Mesenchymal stem cell (in vitro differentiated cells and primary cell): Measurements from ENCODE around the gene TRIM33.
"Not testable (repeated sequence)": the region's sequence is repeated elsewhere in the genome, so short reads cannot be mapped to it uniquely, and the experiment has no call there.

Experiments
- DNase-seq: peaks from one replicate; pipeline ENCODE4 v3.0.0-alpha.2; 2013
- H2AFZ ChIP-seq: one replicate; pipeline ENCODE4 v1.6.1; 2013; ENCODE audit warnings: low read depth, mild to moderate bottlenecking, control low read depth, inconsistent platforms, low read length, moderate library complexity
- H2AK5ac ChIP-seq: 2 replicates; pipeline ENCODE4 v1.6.1; 2013; ENCODE audit warnings: low read length, moderate library complexity, mild to moderate bottlenecking, inconsistent platforms; ENCODE audit not compliant: severe bottlenecking
- H2BK120ac ChIP-seq: one replicate; pipeline ENCODE4 v1.6.1; 2013; ENCODE audit warnings: low read depth, mild to moderate bottlenecking, inconsistent platforms, low read length, moderate library complexity
- H2BK12ac ChIP-seq, 2 experiments: one replicate each; pipeline ENCODE4 v1.6.1; 2013; ENCODE audit warnings: inconsistent platforms in 2 of 2, low read length in 2 of 2, mild to moderate bottlenecking in 2 of 2, moderate library complexity in 2 of 2, control low read depth in 1 of 2
- H2BK15ac ChIP-seq: one replicate; pipeline ENCODE4 v1.6.1; 2013; ENCODE audit warnings: mild to moderate bottlenecking, low read depth, inconsistent platforms; ENCODE audit not compliant: poor library complexity, severe bottlenecking
- H2BK5ac ChIP-seq: 2 replicates; pipeline ENCODE4 v1.6.1; 2013; ENCODE audit warnings: low read depth, mild to moderate bottlenecking, low read length, control low read depth, inconsistent platforms; ENCODE audit not compliant: poor library complexity, severe bottlenecking
- H3K14ac ChIP-seq, 2 experiments: one replicate each; pipeline ENCODE4 v1.6.1; 2013; ENCODE audit warnings: inconsistent platforms in 2 of 2, low read length in 2 of 2, control low read depth in 1 of 2, mild to moderate bottlenecking in 1 of 2, moderate library complexity in 1 of 2
- H3K18ac ChIP-seq, 2 experiments: one replicate each; pipeline ENCODE4 v1.6.1; 2013; ENCODE audit warnings: inconsistent platforms in 2 of 2, low read length in 2 of 2, control low read depth in 1 of 2, low read depth in 1 of 2, mild to moderate bottlenecking in 1 of 2
- H3K23ac ChIP-seq, 2 experiments: one replicate each; pipeline ENCODE4 v1.6.1; 2013; ENCODE audit warnings: inconsistent platforms in 2 of 2, low read length in 2 of 2, mild to moderate bottlenecking in 2 of 2, moderate library complexity in 2 of 2, control low read depth in 1 of 2
- H3K27ac ChIP-seq: 2 replicates; pipeline ENCODE4 v1.5.1; 2013; ENCODE audit warnings: mild to moderate bottlenecking, moderate library complexity, low read length, control low read depth, inconsistent platforms; ENCODE audit not compliant: poor library complexity, severe bottlenecking
- H3K27me3 ChIP-seq, 2 experiments: 2 replicates each; pipeline versions ENCODE4 v1.6.1 to v1.7.0; 2013; ENCODE audit warnings: low read length in 2 of 2, mild to moderate bottlenecking in 2 of 2, moderate library complexity in 2 of 2, control low read depth in 1 of 2, inconsistent platforms in 1 of 2; ENCODE audit not compliant: control insufficient read depth in 1 of 2, insufficient read depth in 1 of 2
- H3K36me3 ChIP-seq, 2 experiments: 2 replicates each; pipeline versions ENCODE4 v1.6.1 to v1.7.0; 2013; ENCODE audit warnings: low read length in 2 of 2, control low read depth in 1 of 2, inconsistent platforms in 1 of 2, low read depth in 1 of 2, mild to moderate bottlenecking in 1 of 2; ENCODE audit not compliant: insufficient read depth in 2 of 2, control insufficient read depth in 1 of 2
- H3K4ac ChIP-seq, 2 experiments: one replicate each; pipeline ENCODE4 v1.6.1; 2013; ENCODE audit warnings: inconsistent platforms in 2 of 2, low read length in 2 of 2, mild to moderate bottlenecking in 2 of 2, moderate library complexity in 2 of 2, control low read depth in 1 of 2, low read depth in 1 of 2
- H3K4me1 ChIP-seq: 2 replicates; pipeline ENCODE4 v1.6.1; 2013; ENCODE audit warnings: low read depth, low read length, control low read depth; ENCODE audit not compliant: control insufficient read depth, insufficient read depth
- H3K4me2 ChIP-seq: 2 replicates; pipeline ENCODE4 v1.6.1; 2013; ENCODE audit warnings: low read length, mild to moderate bottlenecking, inconsistent platforms; ENCODE audit not compliant: poor library complexity, severe bottlenecking
- H3K4me3 ChIP-seq, 2 experiments: 2 replicates each; pipeline versions ENCODE4 v1.5.1 to v1.7.0; 2013; ENCODE audit warnings: low read length in 2 of 2, mild to moderate bottlenecking in 2 of 2, control low read depth in 1 of 2, low read depth in 1 of 2; ENCODE audit not compliant: insufficient read depth in 1 of 2
- H3K79me1 ChIP-seq: replicated peaks from 2 replicates; pipeline ENCODE4 v1.6.1; 2013; ENCODE audit warnings: mild to moderate bottlenecking, control low read depth, low read length, inconsistent platforms; ENCODE audit not compliant: poor library complexity, severe bottlenecking
- H3K9ac ChIP-seq: 2 replicates; pipeline ENCODE4 v1.7.0; 2013; ENCODE audit warnings: mild to moderate bottlenecking, low read length, moderate library complexity
- H3K9me3 ChIP-seq: 2 replicates; pipeline ENCODE4 v1.7.0; 2013; ENCODE audit warnings: mild to moderate bottlenecking, low read length; ENCODE audit not compliant: control insufficient read depth
- H4K8ac ChIP-seq: one replicate; pipeline ENCODE4 v1.6.1; 2013; ENCODE audit warnings: inconsistent platforms, mild to moderate bottlenecking, low read length, moderate library complexity
- H4K91ac ChIP-seq: one replicate; pipeline ENCODE4 v1.6.1; 2013; ENCODE audit warnings: mild to moderate bottlenecking, low read length, inconsistent platforms
- WGBS: methylation state at CpG from one replicate; pipeline ENCODE4 v1.1.7; 2013; ENCODE audit warnings: mixed read lengths; 5-methylcytosine and 5-hydroxymethylcytosine counted together

Gene TRIM33

DNA sequence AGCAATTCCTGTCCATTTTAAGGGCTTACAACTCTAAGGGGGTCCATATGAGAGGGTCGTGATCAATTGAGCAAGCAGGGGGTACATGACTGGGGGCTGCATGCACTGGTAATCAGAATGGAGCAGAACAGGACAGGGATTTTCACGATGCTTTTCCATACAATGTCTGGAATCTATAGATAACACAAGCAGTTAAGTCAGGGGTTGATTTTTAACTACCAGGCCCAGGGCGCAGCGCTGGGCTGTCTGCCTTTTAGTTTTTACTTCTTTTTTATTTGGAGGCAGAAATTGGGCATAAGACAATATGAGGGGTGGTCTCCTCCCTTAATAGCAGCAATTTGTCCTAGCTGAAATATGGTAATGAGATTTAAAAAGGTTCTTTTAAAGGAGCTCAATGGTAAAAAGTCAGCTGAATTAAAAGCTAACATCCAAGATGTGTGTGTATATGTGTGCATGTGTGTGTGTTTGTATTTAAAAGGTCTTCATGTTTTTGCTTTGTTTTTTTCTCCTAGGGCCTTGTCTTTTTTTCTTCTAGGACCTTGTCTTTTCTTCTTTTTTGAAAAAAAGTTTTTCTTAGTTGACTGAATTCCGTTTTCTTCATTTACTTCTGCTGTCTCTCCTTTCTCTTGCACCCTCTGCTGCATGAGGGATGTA lies 141.6 kb downstream of the TRIM33 start:
- H4K91ac ChIP-seq, H3K14ac ChIP-seq, H3K36me3 ChIP-seq, H2BK12ac ChIP-seq, H3K4me2 ChIP-seq, H3K79me1 ChIP-seq, H3K23ac ChIP-seq, H2BK5ac ChIP-seq, H3K4ac ChIP-seq, H4K8ac ChIP-seq, H3K4me3 ChIP-seq, H2BK15ac ChIP-seq, H2AFZ ChIP-seq, DNase-seq, H3K27ac ChIP-seq, H3K18ac ChIP-seq, H3K4me1 ChIP-seq, H2BK120ac ChIP-seq, H2AK5ac ChIP-seq, H3K27me3 ChIP-seq: not testable (repeated sequence)
- Histone ChIP-seq H3K9me3 (peaks cover 12% of the 10 kb centered on the region), H3K9ac (peak overlapping the region; percentile 72)
- 87% methylated on average over 3 of the region's 5 CpGs for WGBS

- Histone ChIP-seq H2BK12ac (no peak overlapping the region), H3K4me2 (no peak overlapping the region), H3K18ac (no peak overlapping the region), H3K23ac (no peak overlapping the region), H2AFZ (no peak overlapping the region), H3K9ac (no peak overlapping the region), H2BK15ac (no peak overlapping the region), H3K9me3 (peaks cover 10% of the 10 kb centered on the region), H2BK5ac (no peak overlapping the region), H2BK120ac (no peak overlapping the region), H3K36me3 (no peaks in the 10 kb centered on the region), H3K79me1 (no peaks in the 10 kb centered on the region), H3K27me3 (no peaks in the 10 kb centered on the region), H4K8ac (no peak overlapping the region), H3K14ac (no peak overlapping the region), H3K4ac (no peak overlapping the region), H3K4me3 (no peak overlapping the region), H2AK5ac (no peak overlapping the region), H4K91ac (no peak overlapping the region), H3K4me1 (no peaks in the 10 kb centered on the region), H3K27ac (no peak overlapping the region)
- WGBS: 95% methylated on average over 14 of the region's 15 CpGs
- DNase-seq: no peak
Measured at GRCh38 chr1:114368560-114369255, 142.3 kb downstream of the TRIM33 start.

GRCh38 chr1:114367810-114368209 lies 143.2 kb downstream of the TRIM33 start:
- no peak overlapping the region for H2BK120ac ChIP-seq
- H4K8ac ChIP-seq: no peak overlapping the region
- no peak overlapping the region for H4K91ac ChIP-seq
- no peak overlapping the region for H3K18ac ChIP-seq
- 55% methylated on average over 2 of the region's 2 CpGs for WGBS
- H2BK15ac ChIP-seq: no peak overlapping the region
- no peak overlapping the region for H2AK5ac ChIP-seq
- DNase-seq: no peak
- H3K4ac ChIP-seq: no peak overlapping the region
- H3K27me3 ChIP-seq: no peaks in the 10 kb centered on the region
- H2BK5ac ChIP-seq: no peak overlapping the region
- no peak overlapping the region for H3K14ac ChIP-seq
- no peaks in the 10 kb centered on the region for H3K36me3 ChIP-seq
- H2AFZ ChIP-seq: no peak overlapping the region
- H2BK12ac ChIP-seq: no peak overlapping the region
- no peak overlapping the region for H3K27ac ChIP-seq
- H3K9me3 ChIP-seq: peaks cover 13% of the 10 kb centered on the region
- no peaks in the 10 kb centered on the region for H3K79me1 ChIP-seq
- no peak overlapping the region for H3K4me2 ChIP-seq
- no peak overlapping the region for H3K23ac ChIP-seq
- no peaks in the 10 kb centered on the region for H3K4me1 ChIP-seq
- no peak overlapping the region for H3K9ac ChIP-seq
- no peak overlapping the region for H3K4me3 ChIP-seq

GRCh38 chr1:114363230-114363629 lies 147.8 kb downstream of the TRIM33 start:
- H3K36me3 ChIP-seq, H4K91ac ChIP-seq, H3K79me1 ChIP-seq, H2BK120ac ChIP-seq, DNase-seq, H2AFZ ChIP-seq, H4K8ac ChIP-seq, H3K4me2 ChIP-seq, H3K4me3 ChIP-seq, H3K23ac ChIP-seq, H3K4me1 ChIP-seq, H2BK15ac ChIP-seq, H3K18ac ChIP-seq, H3K4ac ChIP-seq, H3K27ac ChIP-seq, H3K14ac ChIP-seq, H2BK5ac ChIP-seq, H3K9ac ChIP-seq, H2BK12ac ChIP-seq, H3K27me3 ChIP-seq, H2AK5ac ChIP-seq: not testable (repeated sequence)
- 60% methylated on average over 1 of the region's 2 CpGs for WGBS
- peaks cover 18% of the 10 kb centered on the region for H3K9me3 ChIP-seq
